Measurements from ENCODE around the gene APMAP. TPM values are rescaled to one million over a fixed set of nuclear protein-coding genes. Genes with fewer than 3 reads are reported as not detected.

APMAP gene
- total RNA-seq, 1 experiment from 2014 or later, result 75.3 TPM

DNA sequence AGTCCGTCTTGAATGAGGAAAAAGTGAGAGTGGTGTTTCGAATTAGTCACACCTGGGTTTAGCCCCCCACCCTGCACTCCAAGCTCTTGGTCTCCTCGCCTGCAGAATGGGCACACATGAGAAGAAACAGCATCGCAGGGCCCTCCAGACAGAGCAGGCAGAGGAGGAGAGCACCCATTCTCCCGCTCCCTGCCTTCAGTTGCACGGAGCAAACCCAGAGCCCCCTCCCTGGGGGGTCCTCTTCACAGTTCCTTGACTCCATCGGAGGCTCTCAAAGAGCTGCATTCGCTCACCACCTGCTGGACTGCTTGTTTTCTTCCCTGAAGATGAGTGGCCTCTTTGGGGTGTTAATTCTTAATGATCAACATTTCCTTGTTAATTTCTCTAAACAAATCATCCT lies 38.4 kb downstream of the APMAP start:
- CTCF ChIA-PET, result interaction anchor here (0.6 to 4.3 kb wide), 6 partner anchors 9 to 718 kb away, joined by 3 to 38 read pairs (median 4); no protein-coding TSS in a partner anchor
- TF ChIP-seq, protein P1, sequence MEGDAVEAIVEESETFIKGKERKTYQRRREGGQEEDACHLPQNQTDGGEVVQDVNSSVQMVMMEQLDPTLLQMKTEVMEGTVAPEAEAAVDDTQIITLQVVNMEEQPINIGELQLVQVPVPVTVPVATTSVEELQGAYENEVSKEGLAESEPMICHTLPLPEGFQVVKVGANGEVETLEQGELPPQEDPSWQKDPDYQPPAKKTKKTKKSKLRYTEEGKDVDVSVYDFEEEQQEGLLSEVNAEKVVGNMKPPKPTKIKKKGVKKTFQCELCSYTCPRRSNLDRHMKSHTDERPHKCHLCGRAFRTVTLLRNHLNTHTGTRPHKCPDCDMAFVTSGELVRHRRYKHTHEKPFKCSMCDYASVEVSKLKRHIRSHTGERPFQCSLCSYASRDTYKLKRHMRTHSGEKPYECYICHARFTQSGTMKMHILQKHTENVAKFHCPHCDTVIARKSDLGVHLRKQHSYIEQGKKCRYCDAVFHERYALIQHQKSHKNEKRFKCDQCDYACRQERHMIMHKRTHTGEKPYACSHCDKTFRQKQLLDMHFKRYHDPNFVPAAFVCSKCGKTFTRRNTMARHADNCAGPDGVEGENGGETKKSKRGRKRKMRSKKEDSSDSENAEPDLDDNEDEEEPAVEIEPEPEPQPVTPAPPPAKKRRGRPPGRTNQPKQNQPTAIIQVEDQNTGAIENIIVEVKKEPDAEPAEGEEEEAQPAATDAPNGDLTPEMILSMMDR (IDR thresholded peaks at IDR 0.05; ENCODE audit: unreplicated experiment), result no peak
- BruUV-seq (replicated peaks), result no TSS peak
- no peak for DNase-seq (ENCODE audit: unreplicated experiment)
- POLR2A ChIA-PET, result no interaction called here
- Mint-ChIP-seq H3K27me3 (ENCODE audit: insufficient read depth, unreplicated experiment) (no peaks in the 10 kb centered on the region), H3K4me1 (ENCODE audit: insufficient read depth, unreplicated experiment) (no peaks in the 10 kb centered on the region), H3K27ac (ENCODE audit: low read depth, unreplicated experiment) (no peak overlapping the region), H3K4me3 (ENCODE audit: unreplicated experiment) (no peak overlapping the region), H3K9me3 (ENCODE audit: unreplicated experiment) (no peaks in the 10 kb centered on the region), H3K36me3 (ENCODE audit: insufficient read depth, unreplicated experiment) (peaks cover 19% of the 10 kb centered on the region)
- intact Hi-C loops (cut with micrococcal nuclease), result no loop called here

DNA sequence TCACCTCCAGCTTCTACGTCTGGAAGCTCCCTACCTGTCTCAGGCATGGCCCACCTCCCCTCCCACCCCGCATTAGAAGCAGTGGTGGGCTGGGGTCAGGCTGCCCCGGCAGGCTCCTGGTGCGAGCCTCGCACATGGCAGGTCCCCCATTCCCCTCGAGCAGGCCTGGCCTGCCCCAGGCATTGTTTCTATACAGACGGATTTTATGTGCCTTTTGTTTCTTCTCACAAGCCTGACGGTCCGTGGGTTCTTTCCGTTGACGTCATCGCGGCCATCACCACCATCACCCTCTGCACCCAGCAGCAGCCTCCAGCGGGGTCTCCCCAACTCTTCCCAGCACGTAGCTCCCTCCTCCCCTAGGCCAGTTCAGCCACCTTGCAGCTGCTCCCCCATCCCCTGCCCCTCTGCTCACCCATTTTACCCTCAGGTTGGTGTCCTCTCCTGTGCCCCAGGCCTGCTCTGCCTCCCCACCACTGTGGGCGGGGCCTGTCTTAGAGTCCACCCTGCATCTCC lies 38.9 kb downstream of the APMAP start:
- intact Hi-C loops (cut with micrococcal nuclease), result no loop called here
- POLR2A ChIA-PET, result interaction anchor here (1.7 kb wide), 1 partner anchor 33 kb away, joined by 4 read pairs; no protein-coding TSS in a partner anchor
- CTCF ChIA-PET, result interaction anchor here (0.6 to 4.3 kb wide), 4 partner anchors 10 to 42 kb away, joined by 3 to 38 read pairs (median 4); no protein-coding TSS in a partner anchor
- H3K27ac Mint-ChIP-seq (ENCODE audit: low read depth, unreplicated experiment), result no peak overlapping the region
- H3K27me3 Mint-ChIP-seq (ENCODE audit: insufficient read depth, unreplicated experiment), result no peaks in the 10 kb centered on the region
- DNase-seq (ENCODE audit: unreplicated experiment), result no peak
- no peaks in the 10 kb centered on the region for H3K9me3 Mint-ChIP-seq (ENCODE audit: unreplicated experiment)
- H3K36me3 Mint-ChIP-seq (ENCODE audit: insufficient read depth, unreplicated experiment), result peaks cover 19% of the 10 kb centered on the region
- BruUV-seq (replicated peaks), result no TSS peak
- H3K4me3 Mint-ChIP-seq (ENCODE audit: unreplicated experiment), result no peak overlapping the region
- H3K4me1 Mint-ChIP-seq (ENCODE audit: insufficient read depth, unreplicated experiment), result no peaks in the 10 kb centered on the region
- TF ChIP-seq, protein P1 (IDR thresholded peaks at IDR 0.05; ENCODE audit: unreplicated experiment), result no peak

DNA sequence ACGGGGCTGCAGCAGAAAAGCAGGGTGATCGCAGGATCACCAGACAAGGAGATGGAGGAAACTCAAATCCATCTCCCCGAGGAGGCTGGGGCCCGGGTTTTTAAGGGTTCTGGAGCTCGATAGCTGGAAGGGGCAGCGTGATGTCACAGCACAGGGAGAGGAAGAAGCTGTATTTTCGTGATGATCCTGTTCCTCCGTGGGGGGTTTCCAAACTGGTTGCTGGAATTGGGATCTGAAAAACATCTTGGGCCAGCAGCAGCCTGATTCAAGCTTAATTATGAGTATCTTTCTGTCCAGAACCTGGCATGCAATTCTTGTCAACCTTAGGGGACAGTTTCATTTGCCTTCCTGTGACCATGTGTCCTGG lies 39.4 kb downstream of the APMAP start:
- no peak overlapping the region for H3K4me3 Mint-ChIP-seq (ENCODE audit: unreplicated experiment)
- H3K27me3 Mint-ChIP-seq (ENCODE audit: insufficient read depth, unreplicated experiment), result no peaks in the 10 kb centered on the region
- no TSS peak for BruUV-seq (replicated peaks)
- DNase-seq (ENCODE audit: unreplicated experiment), result no peak
- intact Hi-C loops (cut with micrococcal nuclease), result no loop called here
- TF ChIP-seq, protein P1 (IDR thresholded peaks at IDR 0.05; ENCODE audit: unreplicated experiment), result no peak
- ChIA-PET CTCF (interaction anchor here (0.6 to 4.3 kb wide), 3 partner anchors 10 to 1378 kb away, joined by 3 to 38 read pairs (median 4); no protein-coding TSS in a partner anchor), POLR2A (interaction anchor here (1.7 kb wide), 1 partner anchor 34 kb away, joined by 4 read pairs; no protein-coding TSS in a partner anchor)
- H3K27ac Mint-ChIP-seq (ENCODE audit: low read depth, unreplicated experiment), result no peak overlapping the region
- peaks cover 19% of the 10 kb centered on the region for H3K36me3 Mint-ChIP-seq (ENCODE audit: insufficient read depth, unreplicated experiment)
- H3K9me3 Mint-ChIP-seq (ENCODE audit: unreplicated experiment), result no peaks in the 10 kb centered on the region
- H3K4me1 Mint-ChIP-seq (ENCODE audit: insufficient read depth, unreplicated experiment), result no peaks in the 10 kb centered on the region

DNA sequence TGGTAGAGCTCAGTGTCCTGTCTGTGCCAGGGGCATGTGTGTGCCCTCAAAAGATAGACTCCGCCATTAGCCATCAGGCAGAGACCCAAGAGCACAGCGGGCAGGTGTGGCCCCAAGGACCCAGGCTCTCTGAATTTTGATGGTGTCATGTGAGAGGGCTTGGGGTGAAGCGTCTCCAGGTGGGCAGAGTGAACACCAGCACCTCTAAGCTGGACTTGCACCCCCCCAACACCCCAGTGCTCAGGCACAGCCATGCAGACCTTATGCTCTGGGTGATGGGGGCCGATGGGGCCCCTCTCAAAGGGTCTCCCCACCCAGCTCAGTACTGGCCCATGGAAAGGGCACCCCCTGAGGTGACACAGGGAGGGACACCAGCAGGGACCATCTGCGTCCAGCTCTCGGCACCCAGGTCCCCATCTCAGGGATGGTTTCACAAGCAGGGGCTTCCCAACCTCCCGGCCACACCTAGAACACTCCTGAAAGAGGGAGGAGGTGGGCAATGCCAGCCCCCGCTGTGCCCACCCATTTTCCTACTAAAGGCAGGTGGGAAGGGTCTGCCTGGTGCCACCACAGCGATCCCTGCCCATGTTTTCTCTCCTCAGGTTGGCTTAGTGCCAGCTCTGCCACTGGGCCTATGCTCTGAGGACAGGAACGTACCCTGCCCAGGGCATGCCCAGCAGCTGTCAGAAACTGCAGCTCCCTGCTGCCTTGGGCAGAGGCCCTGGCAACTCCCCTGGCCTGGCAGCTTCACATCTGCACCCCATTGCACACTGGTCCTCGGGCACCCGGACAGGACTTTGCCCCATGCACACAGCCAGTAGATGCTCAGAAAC lies 40.0 kb downstream of the APMAP start:
- CTCF ChIA-PET, result interaction anchor here (0.6 to 4.3 kb wide), 4 partner anchors 11 to 1378 kb away, joined by 3 to 38 read pairs (median 4); no protein-coding TSS in a partner anchor
- H3K36me3 Mint-ChIP-seq (ENCODE audit: insufficient read depth, unreplicated experiment), result peaks cover 19% of the 10 kb centered on the region
- no peaks in the 10 kb centered on the region for H3K4me1 Mint-ChIP-seq (ENCODE audit: insufficient read depth, unreplicated experiment)
- POLR2A ChIA-PET, result interaction anchor here (1.1 to 1.7 kb wide), 2 partner anchors 34 to 39 kb away, joined by 3 to 4 read pairs; no protein-coding TSS in a partner anchor
- H3K27me3 Mint-ChIP-seq (ENCODE audit: insufficient read depth, unreplicated experiment), result no peaks in the 10 kb centered on the region
- no peak overlapping the region for H3K27ac Mint-ChIP-seq (ENCODE audit: low read depth, unreplicated experiment)
- intact Hi-C loops (cut with micrococcal nuclease), result no loop called here
- TF ChIP-seq, protein P1 (IDR thresholded peaks at IDR 0.05; ENCODE audit: unreplicated experiment), result no peak
- no peak overlapping the region for H3K4me3 Mint-ChIP-seq (ENCODE audit: unreplicated experiment)
- no TSS peak for BruUV-seq (replicated peaks)
- no peak for DNase-seq (ENCODE audit: unreplicated experiment)
- no peaks in the 10 kb centered on the region for H3K9me3 Mint-ChIP-seq (ENCODE audit: unreplicated experiment)

All from MCF 10A (cell line).